ENCODE results near the gene XDH.

XDH gene

GRCh38 chr2:31363956-31364750 is 50.4 kb downstream of the XDH start:
- H3K36me3 ChIP-seq (ENCODE audit: control insufficient read depth, low read depth, low read length): no peaks in the 10 kb centered on the region

GRCh38 chr2:31362581-31362980 is 52.0 kb downstream of the XDH start:
- Histone ChIP-seq H3K4me1 (ENCODE audit: control insufficient read depth, low read depth, low read length) (no peaks in the 10 kb centered on the region), H3K4me3 (ENCODE audit: low read length) (no peak overlapping the region), H3K27me3 (ENCODE audit: control insufficient read depth, insufficient read depth, low read length) (no peaks in the 10 kb centered on the region), H3K27ac (ENCODE audit: low read length) (no peak overlapping the region), H3K9me3 (ENCODE audit: control insufficient read depth, low read depth, low read length) (no peaks in the 10 kb centered on the region), H3K36me3 (ENCODE audit: control insufficient read depth, low read depth, low read length) (no peaks in the 10 kb centered on the region), H3K9ac (ENCODE audit: low read length) (no peak overlapping the region)

More at GRCh38 chr2:31363956-31364750, 50.4 kb downstream of the XDH start:
- Histone ChIP-seq H3K27me3 (ENCODE audit: control insufficient read depth, insufficient read depth, low read length) (no peaks in the 10 kb centered on the region), H3K4me1 (ENCODE audit: control insufficient read depth, low read depth, low read length) (no peaks in the 10 kb centered on the region), H3K4me3 (ENCODE audit: low read length) (no peak overlapping the region), H3K9ac (ENCODE audit: low read length) (no peak overlapping the region), H3K27ac (ENCODE audit: low read length) (no peak overlapping the region), H3K9me3 (ENCODE audit: control insufficient read depth, low read depth, low read length) (no peaks in the 10 kb centered on the region)

- H3K9me3 ChIP-seq (ENCODE audit: control insufficient read depth, low read depth, low read length): no peaks in the 10 kb centered on the region
- H3K27me3 ChIP-seq (ENCODE audit: control insufficient read depth, insufficient read depth, low read length): no peaks in the 10 kb centered on the region
- no peak overlapping the region for H3K9ac ChIP-seq (ENCODE audit: low read length)
- H3K36me3 ChIP-seq (ENCODE audit: control insufficient read depth, low read depth, low read length): no peaks in the 10 kb centered on the region
- no peak overlapping the region for H3K4me3 ChIP-seq (ENCODE audit: low read length)
- no peak overlapping the region for H3K27ac ChIP-seq (ENCODE audit: low read length)
- H3K4me1 ChIP-seq (ENCODE audit: control insufficient read depth, low read depth, low read length): no peaks in the 10 kb centered on the region
These were observed 55.3 kb downstream of the XDH start for GRCh38 chr2:31359229-31359628.

- H3K27me3 ChIP-seq (ENCODE audit: control insufficient read depth, insufficient read depth, low read length): no peaks in the 10 kb centered on the region
- H3K9me3 ChIP-seq (ENCODE audit: control insufficient read depth, low read depth, low read length): no peaks in the 10 kb centered on the region
- no peaks in the 10 kb centered on the region for H3K36me3 ChIP-seq (ENCODE audit: control insufficient read depth, low read depth, low read length)
- H3K9ac ChIP-seq (ENCODE audit: low read length): no peak overlapping the region
- H3K27ac ChIP-seq (ENCODE audit: low read length): no peak overlapping the region
- no peaks in the 10 kb centered on the region for H3K4me1 ChIP-seq (ENCODE audit: control insufficient read depth, low read depth, low read length)
- H3K4me3 ChIP-seq (ENCODE audit: low read length): no peak overlapping the region
These were observed 59.7 kb downstream of the XDH start for GRCh38 chr2:31354837-31355236.

- Histone ChIP-seq H3K4me3 (ENCODE audit: low read length) (no peak overlapping the region), H3K9me3 (ENCODE audit: control insufficient read depth, low read depth, low read length) (no peaks in the 10 kb centered on the region), H3K9ac (ENCODE audit: low read length) (no peak overlapping the region), H3K36me3 (ENCODE audit: control insufficient read depth, low read depth, low read length) (no peaks in the 10 kb centered on the region), H3K27ac (ENCODE audit: low read length) (no peak overlapping the region), H3K4me1 (ENCODE audit: control insufficient read depth, low read depth, low read length) (no peaks in the 10 kb centered on the region), H3K27me3 (ENCODE audit: control insufficient read depth, insufficient read depth, low read length) (no peaks in the 10 kb centered on the region)
These were observed 61.4 kb downstream of the XDH start for GRCh38 chr2:31353179-31353578.

GRCh38 chr2:31349684-31350083 is 64.9 kb downstream of the XDH start:
- Histone ChIP-seq H3K36me3 (ENCODE audit: control insufficient read depth, low read depth, low read length) (no peaks in the 10 kb centered on the region), H3K4me3 (ENCODE audit: low read length) (no peak overlapping the region), H3K4me1 (ENCODE audit: control insufficient read depth, low read depth, low read length) (no peaks in the 10 kb centered on the region), H3K27me3 (ENCODE audit: control insufficient read depth, insufficient read depth, low read length) (no peaks in the 10 kb centered on the region), H3K9me3 (ENCODE audit: control insufficient read depth, low read depth, low read length) (no peaks in the 10 kb centered on the region), H3K9ac (ENCODE audit: low read length) (no peak overlapping the region), H3K27ac (ENCODE audit: low read length) (no peak overlapping the region)

- Histone ChIP-seq H3K36me3 (ENCODE audit: control insufficient read depth, low read depth, low read length) (no peaks in the 10 kb centered on the region), H3K9ac (ENCODE audit: low read length) (no peak overlapping the region), H3K4me3 (ENCODE audit: low read length) (no peak overlapping the region), H3K27ac (ENCODE audit: low read length) (no peak overlapping the region), H3K4me1 (ENCODE audit: control insufficient read depth, low read depth, low read length) (no peaks in the 10 kb centered on the region), H3K9me3 (ENCODE audit: control insufficient read depth, low read depth, low read length) (no peaks in the 10 kb centered on the region), H3K27me3 (ENCODE audit: control insufficient read depth, insufficient read depth, low read length) (no peaks in the 10 kb centered on the region)
These were observed 65.4 kb downstream of the XDH start for GRCh38 chr2:31349160-31349559.

GRCh38 chr2:31348618-31349017 is 65.9 kb downstream of the XDH start:
- Histone ChIP-seq H3K36me3 (ENCODE audit: control insufficient read depth, low read depth, low read length) (no peaks in the 10 kb centered on the region), H3K4me3 (ENCODE audit: low read length) (no peak overlapping the region)

GRCh38 chr2:31347750-31348149 is 66.8 kb downstream of the XDH start:
- no peaks in the 10 kb centered on the region for H3K27me3 ChIP-seq (ENCODE audit: control insufficient read depth, insufficient read depth, low read length)
- H3K9me3 ChIP-seq (ENCODE audit: control insufficient read depth, low read depth, low read length): no peaks in the 10 kb centered on the region
- H3K36me3 ChIP-seq (ENCODE audit: control insufficient read depth, low read depth, low read length): no peaks in the 10 kb centered on the region
- no peak overlapping the region for H3K9ac ChIP-seq (ENCODE audit: low read length)
- no peak overlapping the region for H3K4me3 ChIP-seq (ENCODE audit: low read length)
- H3K4me1 ChIP-seq (ENCODE audit: control insufficient read depth, low read depth, low read length): no peaks in the 10 kb centered on the region
- no peak overlapping the region for H3K27ac ChIP-seq (ENCODE audit: low read length)

More at GRCh38 chr2:31348618-31349017, 65.9 kb downstream of the XDH start:
- no peak overlapping the region for H3K27ac ChIP-seq (ENCODE audit: low read length)
- no peak overlapping the region for H3K9ac ChIP-seq (ENCODE audit: low read length)
- no peaks in the 10 kb centered on the region for H3K27me3 ChIP-seq (ENCODE audit: control insufficient read depth, insufficient read depth, low read length)
- no peaks in the 10 kb centered on the region for H3K9me3 ChIP-seq (ENCODE audit: control insufficient read depth, low read depth, low read length)
- no peaks in the 10 kb centered on the region for H3K4me1 ChIP-seq (ENCODE audit: control insufficient read depth, low read depth, low read length)

- Histone ChIP-seq H3K4me3 (ENCODE audit: low read length) (no peak overlapping the region), H3K27me3 (ENCODE audit: control insufficient read depth, insufficient read depth, low read length) (no peaks in the 10 kb centered on the region), H3K27ac (ENCODE audit: low read length) (no peak overlapping the region), H3K4me1 (ENCODE audit: control insufficient read depth, low read depth, low read length) (no peaks in the 10 kb centered on the region), H3K9me3 (ENCODE audit: control insufficient read depth, low read depth, low read length) (no peaks in the 10 kb centered on the region), H3K9ac (ENCODE audit: low read length) (no peak overlapping the region), H3K36me3 (ENCODE audit: control insufficient read depth, low read depth, low read length) (no peaks in the 10 kb centered on the region)
These were observed 67.2 kb downstream of the XDH start for GRCh38 chr2:31347319-31347718.

- Histone ChIP-seq H3K27ac (ENCODE audit: low read length) (no peak overlapping the region), H3K9ac (ENCODE audit: low read length) (no peak overlapping the region), H3K4me3 (ENCODE audit: low read length) (no peak overlapping the region), H3K9me3 (ENCODE audit: control insufficient read depth, low read depth, low read length) (no peaks in the 10 kb centered on the region), H3K27me3 (ENCODE audit: control insufficient read depth, insufficient read depth, low read length) (no peaks in the 10 kb centered on the region), H3K4me1 (ENCODE audit: control insufficient read depth, low read depth, low read length) (no peaks in the 10 kb centered on the region), H3K36me3 (ENCODE audit: control insufficient read depth, low read depth, low read length) (no peaks in the 10 kb centered on the region)
These were observed 70.1 kb downstream of the XDH start for GRCh38 chr2:31344447-31344846.

GRCh38 chr2:31341351-31341750 is 73.2 kb downstream of the XDH start:
- Histone ChIP-seq H3K4me3 (ENCODE audit: low read length) (no peak overlapping the region), H3K9ac (ENCODE audit: low read length) (no peak overlapping the region), H3K36me3 (ENCODE audit: control insufficient read depth, low read depth, low read length) (no peaks in the 10 kb centered on the region), H3K4me1 (ENCODE audit: control insufficient read depth, low read depth, low read length) (no peaks in the 10 kb centered on the region), H3K27ac (ENCODE audit: low read length) (no peak overlapping the region), H3K27me3 (ENCODE audit: control insufficient read depth, insufficient read depth, low read length) (no peaks in the 10 kb centered on the region), H3K9me3 (ENCODE audit: control insufficient read depth, low read depth, low read length) (no peaks in the 10 kb centered on the region)

Data from iPS-18a (cell line).